ENCODE measurements around the gene TAOK2. TPM values are rescaled to one million over a fixed set of nuclear protein-coding genes. Genes with fewer than 3 reads are reported as not detected.

Gene TAOK2
- total RNA-seq, 2 donors from 2014 or later = 43.8 to 97.4 TPM

DNA sequence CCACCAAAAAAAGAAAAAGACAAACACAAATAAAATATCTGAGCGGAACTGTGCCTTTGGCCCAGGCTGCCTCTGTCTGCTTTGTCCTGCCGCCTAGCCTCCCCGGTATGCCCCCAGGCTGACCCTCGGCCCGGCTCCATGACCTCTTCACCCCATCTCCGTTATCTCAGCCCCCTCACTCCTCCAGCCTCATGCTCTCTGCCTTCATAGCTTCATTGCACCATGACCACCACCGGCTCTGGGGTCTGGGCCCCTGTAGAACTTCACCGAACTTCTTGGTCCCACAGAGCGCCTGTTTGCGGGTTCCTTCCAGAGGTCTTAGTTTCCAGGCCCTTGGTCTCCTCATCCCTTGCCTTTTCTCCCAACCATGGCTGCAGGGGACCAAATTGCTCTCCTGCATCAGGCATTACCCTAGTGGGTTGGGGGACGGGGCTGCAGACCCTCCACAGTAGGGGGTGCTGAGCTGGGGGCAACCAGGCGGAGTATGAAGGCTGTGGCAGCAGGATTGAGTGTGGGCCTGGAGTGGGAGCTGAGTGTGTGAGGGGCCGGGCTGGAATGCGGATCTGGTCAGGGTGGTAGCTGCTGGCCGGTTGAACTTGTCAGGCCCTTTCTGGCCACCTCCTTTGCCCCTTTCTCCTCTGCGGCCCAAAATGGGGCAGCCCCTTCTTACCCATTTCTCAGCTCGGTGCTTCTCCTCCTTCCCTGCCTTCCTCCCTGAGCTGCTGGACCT, 14.8 kb downstream of the TAOK2 start:
- TF ChIP-seq, protein P1, sequence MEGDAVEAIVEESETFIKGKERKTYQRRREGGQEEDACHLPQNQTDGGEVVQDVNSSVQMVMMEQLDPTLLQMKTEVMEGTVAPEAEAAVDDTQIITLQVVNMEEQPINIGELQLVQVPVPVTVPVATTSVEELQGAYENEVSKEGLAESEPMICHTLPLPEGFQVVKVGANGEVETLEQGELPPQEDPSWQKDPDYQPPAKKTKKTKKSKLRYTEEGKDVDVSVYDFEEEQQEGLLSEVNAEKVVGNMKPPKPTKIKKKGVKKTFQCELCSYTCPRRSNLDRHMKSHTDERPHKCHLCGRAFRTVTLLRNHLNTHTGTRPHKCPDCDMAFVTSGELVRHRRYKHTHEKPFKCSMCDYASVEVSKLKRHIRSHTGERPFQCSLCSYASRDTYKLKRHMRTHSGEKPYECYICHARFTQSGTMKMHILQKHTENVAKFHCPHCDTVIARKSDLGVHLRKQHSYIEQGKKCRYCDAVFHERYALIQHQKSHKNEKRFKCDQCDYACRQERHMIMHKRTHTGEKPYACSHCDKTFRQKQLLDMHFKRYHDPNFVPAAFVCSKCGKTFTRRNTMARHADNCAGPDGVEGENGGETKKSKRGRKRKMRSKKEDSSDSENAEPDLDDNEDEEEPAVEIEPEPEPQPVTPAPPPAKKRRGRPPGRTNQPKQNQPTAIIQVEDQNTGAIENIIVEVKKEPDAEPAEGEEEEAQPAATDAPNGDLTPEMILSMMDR (IDR thresholded peaks at IDR 0.05) = no peak
- no peak for TF ChIP-seq POLR2AphosphoS5 (IDR thresholded peaks at IDR 0.05)
- TF ChIP-seq POLR2A (IDR thresholded peaks at IDR 0.05) = no peak
- no peak for DNase-seq (ENCODE audit: low spot score)
- no peak overlapping the region for H3K27ac ChIP-seq
- intact Hi-C loops (cut with DNase I) = no loop called here
- peaks cover 34 to 39% of the 10 kb centered on the region in 2 donors for H3K36me3 ChIP-seq
- WGBS = 89% methylated on average over 17 of the region's 17 CpGs
- no peak overlapping the region for H3K4me3 ChIP-seq
- no peaks in the 10 kb centered on the region for H3K27me3 ChIP-seq (replicated peaks; ENCODE audit: insufficient read depth)
- no peaks in the 10 kb centered on the region for H3K4me1 ChIP-seq (replicated peaks)
- H3K9me3 ChIP-seq = no peaks in the 10 kb centered on the region

DNA sequence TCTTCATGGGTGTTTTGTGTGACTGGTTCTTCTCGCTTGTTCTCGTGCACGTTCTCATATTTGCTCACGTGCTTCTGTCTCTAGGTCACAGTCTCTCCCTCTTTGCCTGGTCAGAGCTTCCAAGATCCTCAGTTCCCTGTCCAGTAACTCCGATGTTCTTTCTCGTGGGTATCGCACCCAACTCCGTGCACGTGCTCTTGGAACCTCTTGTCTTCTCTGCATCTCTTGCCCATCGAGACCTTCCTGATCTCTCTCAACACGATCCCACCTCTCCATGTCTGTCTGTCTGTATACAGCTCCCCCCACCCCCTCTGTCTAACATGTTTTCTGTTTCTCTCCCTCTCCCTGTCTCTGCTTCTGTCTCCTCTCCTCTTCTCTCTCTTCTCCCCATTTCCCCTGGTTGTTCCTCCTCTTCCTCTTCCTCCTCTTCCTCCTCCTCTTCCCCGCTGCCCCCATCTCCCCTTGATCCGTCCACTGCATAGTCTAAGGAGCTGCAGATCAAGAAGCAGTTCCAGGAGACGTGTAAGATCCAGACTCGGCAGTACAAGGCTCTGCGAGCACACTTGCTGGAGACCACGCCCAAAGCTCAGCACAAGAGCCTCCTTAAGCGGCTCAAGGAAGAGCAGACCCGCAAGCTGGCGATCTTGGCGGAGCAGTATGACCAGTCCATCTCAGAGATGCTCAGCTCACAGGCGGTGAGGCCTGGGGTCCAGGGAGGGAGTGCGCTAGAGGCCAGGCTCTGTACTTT, 15.6 kb downstream of the TAOK2 start:
- Histone ChIP-seq H3K36me3 (peaks cover 28 to 37% of the 10 kb centered on the region in 2 donors), H3K4me1 (replicated peaks) (peaks cover under 1% of the 10 kb centered on the region), H3K9me3 (no peaks in the 10 kb centered on the region), H3K4me3 (no peak overlapping the region), H3K27me3 (replicated peaks; ENCODE audit: insufficient read depth) (no peaks in the 10 kb centered on the region), H3K27ac (no peak overlapping the region)
- intact Hi-C loops (cut with DNase I) = no loop called here
- TF ChIP-seq POLR2A (IDR thresholded peaks at IDR 0.05) (no peak), POLR2AphosphoS5 (IDR thresholded peaks at IDR 0.05) (no peak)
- TF ChIP-seq, protein P1 (IDR thresholded peaks at IDR 0.05) = no peak
- WGBS = 84% methylated on average over 23 of the region's 23 CpGs
- no peak for DNase-seq (ENCODE audit: low spot score)

DNA sequence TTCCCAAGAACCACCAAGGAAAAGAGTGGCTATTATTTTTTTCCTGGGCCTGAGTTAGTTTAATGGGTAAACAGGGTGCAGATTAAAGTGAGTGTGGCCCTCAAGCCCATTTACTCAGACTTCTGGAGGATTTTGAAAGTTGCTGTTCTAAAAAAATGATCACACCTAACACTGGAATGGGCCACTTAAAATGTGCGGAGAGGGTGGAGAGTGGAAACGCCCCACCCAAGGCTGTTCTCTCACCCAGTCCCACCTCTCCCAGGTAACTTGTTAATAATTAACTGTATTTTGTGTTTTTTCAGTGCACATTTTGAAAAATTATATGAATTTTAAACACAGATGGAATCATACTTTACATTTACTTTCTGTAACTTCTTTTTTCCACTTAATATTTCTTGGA, 16.4 kb downstream of the TAOK2 start:
- no peaks in the 10 kb centered on the region for H3K27me3 ChIP-seq (replicated peaks; ENCODE audit: insufficient read depth)
- no peak for DNase-seq (ENCODE audit: low spot score)
- no peak overlapping the region for H3K4me3 ChIP-seq
- intact Hi-C loops (cut with DNase I) = loop anchor here (10.0 kb wide), 1 partner anchor 65 kb away; the partner anchor contains the start of gene KCTD13
- H3K4me1 ChIP-seq (replicated peaks) = peaks cover 6% of the 10 kb centered on the region
- H3K27ac ChIP-seq = no peak overlapping the region
- TF ChIP-seq POLR2A (IDR thresholded peaks at IDR 0.05) = no peak
- TF ChIP-seq POLR2AphosphoS5 (IDR thresholded peaks at IDR 0.05) = no peak
- TF ChIP-seq, protein P1 (IDR thresholded peaks at IDR 0.05) = no peak
- no peaks in the 10 kb centered on the region for H3K9me3 ChIP-seq
- 69% methylated on average over 2 of the region's 2 CpGs for WGBS
- peaks cover 22 to 35% of the 10 kb centered on the region in 2 donors for H3K36me3 ChIP-seq

DNA sequence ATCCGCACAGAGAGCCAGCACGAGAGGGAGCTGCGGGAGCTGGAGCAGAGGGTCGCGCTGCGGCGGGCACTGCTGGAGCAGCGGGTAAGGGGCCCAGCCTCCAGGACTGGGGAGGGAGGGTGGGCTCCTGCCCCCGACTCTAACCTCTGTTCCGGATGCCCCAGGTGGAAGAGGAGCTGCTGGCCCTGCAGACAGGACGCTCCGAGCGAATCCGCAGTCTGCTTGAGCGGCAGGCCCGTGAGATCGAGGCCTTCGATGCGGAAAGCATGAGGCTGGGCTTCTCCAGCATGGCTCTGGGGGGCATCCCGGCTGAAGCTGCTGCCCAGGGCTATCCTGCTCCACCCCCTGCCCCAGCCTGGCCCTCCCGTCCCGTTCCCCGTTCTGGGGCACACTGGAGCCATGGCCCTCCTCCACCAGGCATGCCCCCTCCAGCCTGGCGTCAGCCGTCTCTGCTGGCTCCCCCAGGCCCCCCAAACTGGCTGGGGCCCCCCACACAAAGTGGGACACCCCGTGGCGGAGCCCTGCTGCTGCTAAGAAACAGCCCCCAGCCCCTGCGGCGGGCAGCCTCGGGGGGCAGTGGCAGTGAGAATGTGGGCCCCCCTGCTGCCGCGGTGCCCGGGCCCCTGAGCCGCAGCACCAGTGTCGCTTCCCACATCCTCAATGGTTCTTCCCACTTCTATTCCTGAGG, 17.4 kb downstream of the TAOK2 start:
- WGBS = 93% methylated on average over 31 of the region's 35 CpGs

More for the DNA sequence above, 17.4 kb downstream of the TAOK2 start:
- DNase-seq (ENCODE audit: low spot score) = no peak
- TF ChIP-seq, protein P1 (IDR thresholded peaks at IDR 0.05) = no peak
- no peak for TF ChIP-seq POLR2AphosphoS5 (IDR thresholded peaks at IDR 0.05)
- TF ChIP-seq POLR2A (IDR thresholded peaks at IDR 0.05) = no peak
- Histone ChIP-seq H3K36me3 (peaks cover 12 to 25% of the 10 kb centered on the region in 2 donors), H3K4me1 (replicated peaks) (peaks cover 6% of the 10 kb centered on the region), H3K4me3 (no peak overlapping the region), H3K27ac (no peak overlapping the region), H3K9me3 (no peaks in the 10 kb centered on the region), H3K27me3 (replicated peaks; ENCODE audit: insufficient read depth) (no peaks in the 10 kb centered on the region)
- intact Hi-C loops (cut with DNase I) = loop anchor here (10.0 kb wide), 1 partner anchor 66 kb away; the partner anchor contains the start of gene KCTD13
